Caco-2 (cell line): ENCODE results near the gene CMTR1. TPM values are rescaled to one million over a fixed set of nuclear protein-coding genes. Genes with fewer than 3 reads are reported as not detected.

ENCODE experiments used
- BruUV-seq: library from RNA; stranded (reverse); fragments of 400-500 nt; replicated peaks from 2 replicates; lab custom pipeline; 2021; lab: Mats Ljungman, UMichigan
- CTCF ChIA-PET: fragments of 300-600 bp; sonication (Branson Sonifier 250); formaldehyde crosslinking; loops from one replicate; lab custom pipeline; 2022; ENCODE audit warnings: antibody characterized with exemption; lab: Charles Lee
- POLR2A ChIA-PET: fragments of 300-600 bp; sonication (Branson Sonifier 250); formaldehyde crosslinking; loops from one replicate; lab custom pipeline; 2022; ENCODE audit warnings: antibody characterized with exemption; lab: Charles Lee
- DNase-seq, 2 experiments: peaks; one replicate each; pipeline versions ENCODE4 v3.0.0 to v3.0.0-alpha.2; 2020 to 2022
- H3K27me3 ChIP-seq: replicated peaks from 2 replicates; pipeline ENCODE4 v1.6.0; 2011; ENCODE audit warnings: low read length; ENCODE audit not compliant: control insufficient read depth, insufficient read depth
- H3K36me3 ChIP-seq: 2 replicates; pipeline ENCODE4 v1.5.1; 2011; ENCODE audit warnings: low read length; ENCODE audit not compliant: control insufficient read depth, insufficient read depth
- H3K4me1 ChIP-seq: fragments of 250-450 bp; sonication (Bioruptor Pico); 2 replicates; pipeline ENCODE4 v1.5.1; 2020; ENCODE audit warnings: mild to moderate bottlenecking
- H3K4me3 ChIP-seq: 2 replicates; pipeline ENCODE4 v1.5.1; 2011; ENCODE audit warnings: low read depth, mild to moderate bottlenecking, control low read depth, low read length
- H3K9me3 ChIP-seq: fragments of 250-450 bp; sonication (Bioruptor Pico); 2 replicates; pipeline ENCODE4 v1.5.1; 2020; ENCODE audit warnings: mild to moderate bottlenecking, moderate library complexity
- H3K27ac Mint-ChIP-seq: one replicate; pipeline ENCODE4 v1.8.0; 2022; ENCODE audit warnings: mixed read lengths; ENCODE audit not compliant: unreplicated experiment
- H3K27me3 Mint-ChIP-seq: one replicate; pipeline ENCODE4 v1.8.0; 2022; ENCODE audit warnings: mixed read lengths; ENCODE audit not compliant: insufficient read depth, unreplicated experiment
- H3K36me3 Mint-ChIP-seq: one replicate; pipeline ENCODE4 v1.8.0; 2022; ENCODE audit warnings: mild to moderate bottlenecking, mixed read lengths; ENCODE audit not compliant: insufficient read depth, unreplicated experiment
- H3K4me1 Mint-ChIP-seq: one replicate; pipeline ENCODE4 v1.8.0; 2022; ENCODE audit warnings: low read depth, mixed read lengths; ENCODE audit not compliant: unreplicated experiment
- H3K4me3 Mint-ChIP-seq: one replicate; pipeline ENCODE4 v1.8.0; 2022; ENCODE audit warnings: mild to moderate bottlenecking, moderate library complexity, mixed read lengths; ENCODE audit not compliant: unreplicated experiment
- H3K9me3 Mint-ChIP-seq: one replicate; pipeline ENCODE4 v1.8.0; 2022; ENCODE audit warnings: mixed read lengths; ENCODE audit not compliant: unreplicated experiment
- CTCF ChIP-seq, 2 experiments: fragments of 200-600 bp in 1 of 2; IDR thresholded peaks; 1 replicate in 1 of 2; 2 replicates in 1 of 2; pipeline versions ENCODE4 v1.5.1 to v1.8.0; 2011 to 2022; ENCODE audit warnings: antibody characterized with exemption in 1 of 2, control low read depth in 1 of 2, inconsistent platforms in 1 of 2, low read depth in 1 of 2, low read length in 1 of 2, mild to moderate bottlenecking in 1 of 2, moderate library complexity in 1 of 2; ENCODE audit not compliant: insufficient read depth in 1 of 2, severe bottlenecking in 1 of 2, unreplicated experiment in 1 of 2
- intact Hi-C: fragments of 100-400 bp; cut with micrococcal nuclease; formaldehyde crosslinking; loops from one replicate; pipeline ENCODE4 v1.10.0; 2022; ENCODE audit not compliant: unreplicated experiment
- total RNA-seq: library from RNA; stranded (reverse); gene quantifications from 2 replicates; pipeline ENCODE4 v1.2.3, GENCODE V29; 2022

Gene CMTR1
- total RNA-seq, 1 experiment from 2014 or later = 40.8 TPM

GRCh38 chr6:37481711-37482605, 48.9 kb downstream of the CMTR1 start:
- H3K4me3 Mint-ChIP-seq = no peak overlapping the region
- no peak overlapping the region for H3K4me3 ChIP-seq
- BruUV-seq = no TSS peak
- H3K27me3 Mint-ChIP-seq = no peaks in the 10 kb centered on the region
- peaks cover 1% of the 10 kb centered on the region for H3K36me3 ChIP-seq
- intact Hi-C loops = no loop called here
- no peaks in the 10 kb centered on the region for H3K4me1 Mint-ChIP-seq
- peaks cover 13% of the 10 kb centered on the region for H3K36me3 Mint-ChIP-seq
- no peaks in the 10 kb centered on the region for H3K9me3 ChIP-seq
- H3K4me1 ChIP-seq = no peaks in the 10 kb centered on the region
- DNase-seq = no peak
- H3K9me3 Mint-ChIP-seq = no peaks in the 10 kb centered on the region
- H3K27me3 ChIP-seq = no peaks in the 10 kb centered on the region
- ChIA-PET POLR2A (no interaction called here), CTCF (no interaction called here)
- H3K27ac Mint-ChIP-seq = no peak overlapping the region
- TF ChIP-seq CTCF (IDR thresholded peaks at IDR 0.05; ENCODE audit: insufficient read depth in 1 of 2, low read depth in 1 of 2, low read length in 1 of 2, severe bottlenecking in 1 of 2, unreplicated experiment in 1 of 2) = no peak

GRCh38 chr6:37482606-37483251, 49.7 kb downstream of the CMTR1 start:
- POLR2A ChIA-PET = no interaction called here
- Mint-ChIP-seq H3K27ac (no peak overlapping the region), H3K27me3 (no peaks in the 10 kb centered on the region)

More at GRCh38 chr6:37482606-37483251, 49.7 kb downstream of the CMTR1 start:
- no peak overlapping the region for H3K4me3 Mint-ChIP-seq
- CTCF ChIA-PET = no interaction called here
- Histone ChIP-seq H3K36me3 (peaks cover 1% of the 10 kb centered on the region), H3K27me3 (no peaks in the 10 kb centered on the region), H3K4me1 (no peaks in the 10 kb centered on the region), H3K9me3 (no peaks in the 10 kb centered on the region), H3K4me3 (no peak overlapping the region)
- H3K4me1 Mint-ChIP-seq = no peaks in the 10 kb centered on the region
- DNase-seq = no peak
- intact Hi-C loops = no loop called here
- no peak for TF ChIP-seq CTCF (IDR thresholded peaks at IDR 0.05; ENCODE audit: insufficient read depth in 1 of 2, low read depth in 1 of 2, low read length in 1 of 2, severe bottlenecking in 1 of 2, unreplicated experiment in 1 of 2)
- no peaks in the 10 kb centered on the region for H3K9me3 Mint-ChIP-seq
- peaks cover 13% of the 10 kb centered on the region for H3K36me3 Mint-ChIP-seq
- BruUV-seq = no TSS peak
